GM10266 (cell line): Measurements from ENCODE around the gene KIF20B.

ENCODE experiments used
- DNase-seq: peaks from one replicate; pipeline ENCODE4 v3.0.0; 2012; ENCODE audit errors: extremely low spot score
- CTCF ChIP-seq: IDR thresholded peaks from 2 replicates; pipeline ENCODE4 v1.5.1; 2012; ENCODE audit warnings: mild to moderate bottlenecking, low read depth; ENCODE audit not compliant: control insufficient read depth, insufficient read depth; ENCODE audit errors: missing control alignments

The KIF20B gene

GRCh38 chr10:89771684-89772083 is 70.3 kb downstream of the KIF20B start:
- DNase-seq = no peak
- TF ChIP-seq CTCF = no peak

- DNase-seq = no peak
- TF ChIP-seq CTCF = no peak
These were observed 71.7 kb downstream of the KIF20B start for GRCh38 chr10:89773081-89773480.

GRCh38 chr10:89776665-89777064 is 75.3 kb downstream of the KIF20B start:
- TF ChIP-seq CTCF = no peak
- DNase-seq = no peak

- no peak for DNase-seq
- TF ChIP-seq CTCF = no peak
These were observed 81.1 kb downstream of the KIF20B start for GRCh38 chr10:89782470-89782869.

GRCh38 chr10:89783406-89783805 is 82.0 kb downstream of the KIF20B start:
- no peak for TF ChIP-seq CTCF
- DNase-seq = no peak

- DNase-seq = no peak
- TF ChIP-seq CTCF = no peak
These were observed 83.7 kb downstream of the KIF20B start for GRCh38 chr10:89785095-89785494.

- no peak for DNase-seq
- no peak for TF ChIP-seq CTCF
These were observed 87.9 kb downstream of the KIF20B start for GRCh38 chr10:89789188-89789877.
